Cardiac muscle cell (in vitro differentiated cells and primary cell): ENCODE results near the gene PTPRB. TPM values are rescaled to one million over a fixed set of nuclear protein-coding genes. Genes with fewer than 3 reads are reported as not detected.

ENCODE experiments used
- DNase-seq, 2 donors: peaks; one replicate each; pipeline versions ENCODE4 v3.0.0 to v3.0.0-alpha.2; 2010 to 2017; ENCODE audit warnings: low read depth in 1 of 2, low spot score in 1 of 2
- H3K27ac ChIP-seq: fragments of 200-600 bp; sonication (generic); 2 replicates; pipeline ENCODE4 v1.5.1; 2016
- H3K27me3 ChIP-seq: fragments of 200-600 bp; sonication (generic); 2 replicates; pipeline ENCODE4 v1.6.0; 2016; ENCODE audit warnings: control low read depth
- H3K36me3 ChIP-seq: fragments of 200-600 bp; sonication (generic); 2 replicates; pipeline ENCODE4 v1.5.1; 2016; ENCODE audit warnings: control low read depth
- H3K4me1 ChIP-seq: fragments of 200-600 bp; sonication (generic); 2 replicates; pipeline ENCODE4 v1.8.1; 2017; ENCODE audit warnings: low read depth, mild to moderate bottlenecking, mixed run types
- H3K4me3 ChIP-seq: fragments of 200-600 bp; sonication (generic); 2 replicates; pipeline ENCODE4 v1.5.1; 2016; ENCODE audit warnings: mild to moderate bottlenecking
- H3K9me3 ChIP-seq: fragments of 200-600 bp; sonication (generic); 2 replicates; pipeline ENCODE4 v1.5.1; 2017; ENCODE audit warnings: low read depth, mild to moderate bottlenecking, control low read depth
- CTCF ChIP-seq: IDR thresholded peaks from 2 replicates; pipeline ENCODE4 v1.5.1; 2012; ENCODE audit warnings: low read depth, mild to moderate bottlenecking, low read length
- polyA plus RNA-seq: library from polyadenylated mRNA; unstranded; fragments of >200 nt; fragmentation: Nextera tagmentation; extraction: Ambion mirVana; gene quantifications from 2 replicates; pipeline ENCODE4 v1.2.1, GENCODE V29; 2016
- total RNA-seq: library from RNA; depleted of rRNA; stranded (reverse); fragments of >200 nt; gene quantifications from 2 replicates; pipeline ENCODE4 v1.2.3, GENCODE V29; 2016

The PTPRB gene
- total and polyA plus RNA-seq, 2 experiments from 2014 or later, result 0.21 to 0.31 TPM

GRCh38 chr12:70571029-70571428 lies 66.2 kb downstream of the PTPRB start:
- Histone ChIP-seq H3K9me3 (no peaks in the 10 kb centered on the region), H3K4me1 (no peaks in the 10 kb centered on the region), H3K4me3 (no peak overlapping the region), H3K27ac (no peak overlapping the region), H3K36me3 (no peaks in the 10 kb centered on the region), H3K27me3 (no peaks in the 10 kb centered on the region)
- TF ChIP-seq CTCF, result no peak
- DNase-seq, result no peak

- Histone ChIP-seq H3K27me3 (no peaks in the 10 kb centered on the region), H3K9me3 (no peaks in the 10 kb centered on the region), H3K4me3 (no peak overlapping the region), H3K27ac (no peak overlapping the region), H3K4me1 (no peaks in the 10 kb centered on the region), H3K36me3 (no peaks in the 10 kb centered on the region)
- no peak for TF ChIP-seq CTCF
- no peak for DNase-seq
Measured at GRCh38 chr12:70561550-70561949, 75.7 kb downstream of the PTPRB start.

GRCh38 chr12:70560671-70561070 lies 76.6 kb downstream of the PTPRB start:
- Histone ChIP-seq H3K4me1 (no peaks in the 10 kb centered on the region), H3K9me3 (no peaks in the 10 kb centered on the region), H3K36me3 (no peaks in the 10 kb centered on the region), H3K27me3 (no peaks in the 10 kb centered on the region), H3K27ac (no peak overlapping the region), H3K4me3 (no peak overlapping the region)
- no peak for TF ChIP-seq CTCF
- DNase-seq, result no peak

GRCh38 chr12:70559390-70559789 lies 77.8 kb downstream of the PTPRB start:
- H3K27me3 ChIP-seq, result no peaks in the 10 kb centered on the region
- H3K36me3 ChIP-seq, result no peaks in the 10 kb centered on the region
- no peaks in the 10 kb centered on the region for H3K9me3 ChIP-seq
- no peak for DNase-seq
- H3K4me1 ChIP-seq, result no peaks in the 10 kb centered on the region
- no peak overlapping the region for H3K4me3 ChIP-seq
- H3K27ac ChIP-seq, result no peak overlapping the region
- TF ChIP-seq CTCF, result no peak

GRCh38 chr12:70557583-70558191 lies 79.5 kb downstream of the PTPRB start:
- TF ChIP-seq CTCF, result no peak
- Histone ChIP-seq H3K36me3 (no peaks in the 10 kb centered on the region), H3K9me3 (no peaks in the 10 kb centered on the region), H3K4me1 (no peaks in the 10 kb centered on the region), H3K27ac (no peak overlapping the region), H3K4me3 (no peak overlapping the region), H3K27me3 (no peaks in the 10 kb centered on the region)
- no peak for DNase-seq
